ENCODE data around the gene ELMO1.

- TF ChIP-seq MAX (IDR thresholded peaks at IDR 0.05), result no peak
- no peak for TF ChIP-seq POLR2A (IDR thresholded peaks at IDR 0.05; ENCODE audit: low read length)
- TF ChIP-seq BHLHE40 (IDR thresholded peaks at IDR 0.05; ENCODE audit: low read depth, low read length), result no peak
- no peak for TF ChIP-seq CHD4 (IDR thresholded peaks at IDR 0.05; ENCODE audit: borderline replicate concordance)
- no peak for TF ChIP-seq CEBPB (IDR thresholded peaks at IDR 0.05)
- TF ChIP-seq CTCF (IDR thresholded peaks at IDR 0.05), result no peak
- TF ChIP-seq REST (IDR thresholded peaks at IDR 0.05), result no peak
- TF ChIP-seq EP300 (IDR thresholded peaks at IDR 0.05), result no peak
- no peak for TF ChIP-seq CBX2 (IDR thresholded peaks at IDR 0.05; ENCODE audit: borderline replicate concordance, low read depth)
- no peak for TF ChIP-seq NR3C1 (IDR thresholded peaks at IDR 0.05)
- no peak for TF ChIP-seq MYC (IDR thresholded peaks at IDR 0.05; ENCODE audit: borderline replicate concordance, low read length)
Observed at GRCh38 chr7:37281368-37282092, 167.1 kb downstream of the ELMO1 start.

Data from A549 (cell line).